PC-9 (cell line): Measurements from ENCODE around the gene ROBO1.

Source experiments
- CTCF ChIP-seq: fragments of 200-600 bp; sonication (generic); conservative IDR thresholded peaks from 2 replicates; pipeline ENCODE4 v1.6.1; 2017; ENCODE audit warnings: mixed run types, antibody characterized with exemption, mild to moderate bottlenecking, moderate library complexity
- EZH2 ChIP-seq: fragments of 200-600 bp; sonication (generic); IDR thresholded peaks from 2 replicates; pipeline ENCODE4 v1.8.0; 2017; ENCODE audit warnings: antibody characterized with exemption, low read depth

DNA sequence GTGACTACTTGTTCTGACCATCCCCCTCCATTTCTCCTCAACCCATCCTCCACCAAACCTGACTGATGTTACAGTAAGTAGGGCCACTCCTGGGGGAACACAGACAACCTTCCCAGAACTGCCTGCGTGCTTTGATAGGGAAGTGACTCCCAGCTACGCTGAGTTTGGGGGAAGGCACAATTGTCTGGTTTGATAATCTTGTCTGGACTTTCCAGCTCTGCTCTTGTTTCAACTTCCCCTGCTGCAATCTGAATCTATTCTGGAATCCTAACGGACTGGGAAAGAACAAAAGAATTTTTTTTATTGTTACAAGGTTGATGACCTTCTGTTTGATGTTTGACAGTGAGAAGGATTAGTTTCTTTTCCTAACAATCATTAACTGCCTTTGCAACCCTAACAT lies 895.6 kb downstream of the ROBO1 start:
- TF ChIP-seq CTCF (no peak), EZH2 (no peak)
